ENCODE measurements around the gene ZFAND2B.

DNA sequence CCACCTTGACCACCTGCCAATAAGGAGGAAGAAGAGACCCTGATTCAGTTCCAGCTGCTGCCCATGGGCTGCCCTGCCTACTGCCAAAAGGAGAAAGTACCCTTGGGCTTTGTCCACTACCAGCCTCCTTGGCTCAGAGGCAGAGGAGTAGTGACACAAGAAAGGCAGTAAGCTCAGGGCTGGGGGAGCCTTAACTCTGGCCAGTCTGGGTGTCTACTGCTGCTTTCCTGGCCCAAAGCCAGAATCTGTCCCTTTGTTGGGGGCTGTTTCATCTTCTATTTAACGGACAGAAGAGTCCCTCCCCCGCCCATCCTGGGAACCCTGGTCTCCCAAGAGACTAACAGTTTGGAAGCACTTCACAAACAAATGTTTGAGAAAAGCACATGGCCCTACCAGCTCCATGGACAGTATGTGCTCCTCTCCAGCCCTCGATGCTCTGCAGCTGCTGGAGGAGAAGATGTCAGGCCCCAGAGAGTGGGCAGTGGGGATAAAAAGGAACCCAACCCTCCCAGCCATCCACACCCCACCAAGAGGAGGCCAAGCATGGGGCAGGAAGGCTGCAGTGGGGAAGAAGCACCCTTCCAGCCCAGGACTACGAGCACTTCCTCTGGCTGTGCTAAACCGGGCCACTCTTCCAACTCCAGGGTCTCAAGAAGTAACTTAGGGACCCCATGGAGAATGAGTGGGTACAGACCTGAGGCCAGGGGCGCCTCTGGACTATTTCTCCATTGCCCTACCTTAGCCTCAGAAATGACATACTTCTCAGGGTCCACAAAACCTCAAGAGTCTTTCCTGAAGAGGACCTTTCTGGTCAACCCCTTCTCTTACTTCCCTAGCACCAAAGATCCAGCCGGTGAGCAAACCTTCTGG, 21.7 kb downstream of the ZFAND2B start:
- TF ChIP-seq, protein P1, sequence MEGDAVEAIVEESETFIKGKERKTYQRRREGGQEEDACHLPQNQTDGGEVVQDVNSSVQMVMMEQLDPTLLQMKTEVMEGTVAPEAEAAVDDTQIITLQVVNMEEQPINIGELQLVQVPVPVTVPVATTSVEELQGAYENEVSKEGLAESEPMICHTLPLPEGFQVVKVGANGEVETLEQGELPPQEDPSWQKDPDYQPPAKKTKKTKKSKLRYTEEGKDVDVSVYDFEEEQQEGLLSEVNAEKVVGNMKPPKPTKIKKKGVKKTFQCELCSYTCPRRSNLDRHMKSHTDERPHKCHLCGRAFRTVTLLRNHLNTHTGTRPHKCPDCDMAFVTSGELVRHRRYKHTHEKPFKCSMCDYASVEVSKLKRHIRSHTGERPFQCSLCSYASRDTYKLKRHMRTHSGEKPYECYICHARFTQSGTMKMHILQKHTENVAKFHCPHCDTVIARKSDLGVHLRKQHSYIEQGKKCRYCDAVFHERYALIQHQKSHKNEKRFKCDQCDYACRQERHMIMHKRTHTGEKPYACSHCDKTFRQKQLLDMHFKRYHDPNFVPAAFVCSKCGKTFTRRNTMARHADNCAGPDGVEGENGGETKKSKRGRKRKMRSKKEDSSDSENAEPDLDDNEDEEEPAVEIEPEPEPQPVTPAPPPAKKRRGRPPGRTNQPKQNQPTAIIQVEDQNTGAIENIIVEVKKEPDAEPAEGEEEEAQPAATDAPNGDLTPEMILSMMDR (IDR thresholded peaks at IDR 0.05; ENCODE audit: low read depth, low read length): no peak
- TF ChIP-seq EZH2phosphoT487 (IDR thresholded peaks at IDR 0.05; ENCODE audit: low read depth): no peak

Data from OCI-LY3 (cell line).